GM12865 (cell line): ENCODE results near the gene WDR62.

Experiments
- DNase-seq: peaks from one replicate; pipeline ENCODE4 v3.0.0; 2010; ENCODE audit warnings: low read depth
- H3K4me3 ChIP-seq: 2 replicates; pipeline ENCODE4 v1.5.1; 2011; ENCODE audit warnings: mild to moderate bottlenecking, low read depth, low read length, control low read depth
- CTCF ChIP-seq: IDR thresholded peaks from 2 replicates; pipeline ENCODE4 v1.5.1; 2011; ENCODE audit warnings: low read length, control low read depth, low read depth, inconsistent platforms; ENCODE audit not compliant: insufficient read depth; ENCODE audit errors: missing control alignments

The WDR62 gene

GRCh38 chr19:36103040-36103626 lies 48.4 kb downstream of the WDR62 start:
- no peak overlapping the region for H3K4me3 ChIP-seq
- no peak for DNase-seq
- TF ChIP-seq CTCF, result no peak

GRCh38 chr19:36103842-36104552 lies 49.3 kb downstream of the WDR62 start:
- TF ChIP-seq CTCF, result no peak
- no peak overlapping the region for H3K4me3 ChIP-seq
- DNase-seq, result no peak

- DNase-seq, result no peak
Observed at GRCh38 chr19:36106441-36106840, 51.7 kb downstream of the WDR62 start.

GRCh38 chr19:36106991-36107390 lies 52.3 kb downstream of the WDR62 start:
- no peak for TF ChIP-seq CTCF
- H3K4me3 ChIP-seq, result no peak overlapping the region
- no peak for DNase-seq

More at GRCh38 chr19:36106441-36106840, 51.7 kb downstream of the WDR62 start:
- no peak overlapping the region for H3K4me3 ChIP-seq
- no peak for TF ChIP-seq CTCF

- no peak for TF ChIP-seq CTCF
- no peak for DNase-seq
- H3K4me3 ChIP-seq, result no peak overlapping the region
Observed at GRCh38 chr19:36108684-36109083, 54.0 kb downstream of the WDR62 start.

GRCh38 chr19:36110487-36111199 lies 55.9 kb downstream of the WDR62 start, which contains the start of gene OVOL3:
Gene OVOL3, plus strand, starts transcription at chr19:36111143. Its CDS starts 60 bp downstream, at chr19:36111203.
- H3K4me3 ChIP-seq, result no peak within 1 kb of the TSS
- no peak for DNase-seq
- no peak for TF ChIP-seq CTCF
